HuH-7.5 (cell line): Measurements from ENCODE around the gene SOX18.
"Not testable (repeated sequence)": the region's sequence is repeated elsewhere in the genome, so short reads cannot be mapped to it uniquely, and the experiment has no call there.

Experiments
- DNase-seq: peaks from one replicate; pipeline ENCODE4 v3.0.0; 2011; ENCODE audit warnings: low spot score

SOX18 gene

GRCh38 chr20:64049060-64049877 lies at the start of gene SOX18:
Gene SOX18 (minus strand): TSS chr20:64049639. CDS start chr20:64049516, 123 bp downstream.
- peak; percentile 65 for DNase-seq

- no peak for DNase-seq
Observed at GRCh38 chr20:64098471-64099013, 49.1 kb upstream of the SOX18 start.

- no peak for DNase-seq
Observed at GRCh38 chr20:64096535-64096934, 47.1 kb upstream of the SOX18 start.

GRCh38 chr20:64095927-64096326 lies 46.5 kb upstream of the SOX18 start:
- DNase-seq = no peak

GRCh38 chr20:64095455-64095854 lies 46.0 kb upstream of the SOX18 start:
- DNase-seq = no peak

GRCh38 chr20:64093013-64093503 lies 43.6 kb upstream of the SOX18 start:
- DNase-seq = peak; percentile 76

- DNase-seq = no peak
Observed at GRCh38 chr20:64092258-64093012, 43.0 kb upstream of the SOX18 start.

GRCh38 chr20:64091770-64092169 lies 42.3 kb upstream of the SOX18 start:
- DNase-seq = no peak

GRCh38 chr20:64091340-64091739 lies 41.9 kb upstream of the SOX18 start:
- DNase-seq = no peak

- DNase-seq = no peak
Observed at GRCh38 chr20:64090165-64090564, 40.7 kb upstream of the SOX18 start.

- DNase-seq = not testable (repeated sequence)
Observed at GRCh38 chr20:64088586-64088985, 39.1 kb upstream of the SOX18 start.

GRCh38 chr20:64087226-64087825 lies 37.9 kb upstream of the SOX18 start:
- not testable (repeated sequence) for DNase-seq

GRCh38 chr20:64086801-64087200 lies 37.4 kb upstream of the SOX18 start:
- DNase-seq = no peak

GRCh38 chr20:64084685-64085152 lies 35.3 kb upstream of the SOX18 start:
- DNase-seq = no peak

GRCh38 chr20:64083804-64084684 lies 34.6 kb upstream of the SOX18 start, which contains the start of gene LKAAEAR1:
Gene LKAAEAR1 (minus strand): TSS chr20:64084398. CDS start chr20:64084219, 179 bp downstream.
- DNase-seq = no peak

- DNase-seq = peak; percentile 94
Observed at GRCh38 chr20:64083378-64083803, 34.0 kb upstream of the SOX18 start.

GRCh38 chr20:64082820-64083377 lies 33.5 kb upstream of the SOX18 start:
- no peak for DNase-seq

- no peak for DNase-seq
Observed at GRCh38 chr20:64082126-64082731, 32.8 kb upstream of the SOX18 start.

GRCh38 chr20:64081624-64081964 lies 32.2 kb upstream of the SOX18 start:
- DNase-seq = no peak
